Body of pancreas (tissue), 4 donors: ENCODE measurements around the gene EIF3B. TPM values are rescaled to one million over a fixed set of nuclear protein-coding genes. Genes with fewer than 3 reads are reported as not detected.
A peak's percentile ranks its signal among the peaks of the same experiment; 100 is the strongest.
"Not testable (repeated sequence)": the region's sequence is repeated elsewhere in the genome, so short reads cannot be mapped to it uniquely, and the experiment has no call there.

Experiments used
- ATAC-seq: fragments of 150-250 bp; one replicate; pipeline ENCODE4 v1.9.1; 2016
- DNase-seq, 4 donors: peaks; one replicate each; pipeline ENCODE4 v3.0.0-alpha.2; 2019
- H3K27ac ChIP-seq, 4 donors: fragments of 200-600 bp; sonication (generic); 1 replicate in 3 of 4; 2 replicates in 1 of 4; pipeline versions ENCODE4 v1.5.1 to v1.6.1; 2016 to 2019; ENCODE audit warnings: mild to moderate bottlenecking in 1 of 4, mixed read lengths in 1 of 4, moderate library complexity in 1 of 4
- H3K27me3 ChIP-seq, 2 donors: fragments of 200-600 bp; sonication (generic); one replicate each; pipeline ENCODE4 v1.6.0; 2016; ENCODE audit warnings: mild to moderate bottlenecking in 1 of 2
- H3K36me3 ChIP-seq, 2 donors: fragments of 200-600 bp; sonication (generic); replicated peaks in 1 of 2; 2 replicates each; pipeline ENCODE4 v1.5.1; 2016; ENCODE audit warnings: low read depth in 2 of 2; ENCODE audit not compliant: insufficient read depth in 1 of 2
- H3K4me1 ChIP-seq: fragments of 200-600 bp; sonication (generic); one replicate; pipeline ENCODE4 v1.6.0; 2016
- H3K4me3 ChIP-seq, 2 donors: fragments of 200-600 bp; sonication (generic); 1 replicate in 1 of 2; 2 replicates in 1 of 2; pipeline ENCODE4 v1.5.1; 2016 to 2019
- H3K9me3 ChIP-seq, 3 donors: fragments of 200-600 bp; sonication (generic); 1 replicate in 2 of 3; 2 replicates in 1 of 3; pipeline ENCODE4 v1.5.1; 2016
- POLR2A ChIP-seq, 3 donors: fragments of 450-650 bp; IDR thresholded peaks; one replicate each; pipeline ENCODE4 v1.6.1; 2016; ENCODE audit warnings: antibody characterized with exemption in 3 of 3, mild to moderate bottlenecking in 2 of 3
- WGBS, 2 donors: methylation state at CpG; one replicate each; pipeline ENCODE4 v1.1.5; 2017; 5-methylcytosine and 5-hydroxymethylcytosine counted together
- intact Hi-C: fragments of 100-400 bp; cut with DNase I; formaldehyde crosslinking; loops from one replicate; pipeline ENCODE4 v1.15.1; 2023
- total RNA-seq, 2 donors: library from RNA; depleted of rRNA; stranded (reverse); fragments of >200 nt; gene quantifications; one replicate each; pipeline ENCODE4 v1.1.0, GENCODE V29; 2016
- TF ChIP-seq, protein P1 (sequence below), 7 experiments: fragments of 450-650 bp in 4 of 7; fragments of 200-600 bp in 3 of 7; sonication (generic) in 3 of 7; IDR thresholded peaks; one replicate each; pipeline ENCODE4 v1.5.1; 2016 to 2019; ENCODE audit warnings: antibody characterized with exemption in 7 of 7

The EIF3B gene
- total RNA-seq, 2 donors from 2014 or later: 87.2 to 232 TPM

DNA sequence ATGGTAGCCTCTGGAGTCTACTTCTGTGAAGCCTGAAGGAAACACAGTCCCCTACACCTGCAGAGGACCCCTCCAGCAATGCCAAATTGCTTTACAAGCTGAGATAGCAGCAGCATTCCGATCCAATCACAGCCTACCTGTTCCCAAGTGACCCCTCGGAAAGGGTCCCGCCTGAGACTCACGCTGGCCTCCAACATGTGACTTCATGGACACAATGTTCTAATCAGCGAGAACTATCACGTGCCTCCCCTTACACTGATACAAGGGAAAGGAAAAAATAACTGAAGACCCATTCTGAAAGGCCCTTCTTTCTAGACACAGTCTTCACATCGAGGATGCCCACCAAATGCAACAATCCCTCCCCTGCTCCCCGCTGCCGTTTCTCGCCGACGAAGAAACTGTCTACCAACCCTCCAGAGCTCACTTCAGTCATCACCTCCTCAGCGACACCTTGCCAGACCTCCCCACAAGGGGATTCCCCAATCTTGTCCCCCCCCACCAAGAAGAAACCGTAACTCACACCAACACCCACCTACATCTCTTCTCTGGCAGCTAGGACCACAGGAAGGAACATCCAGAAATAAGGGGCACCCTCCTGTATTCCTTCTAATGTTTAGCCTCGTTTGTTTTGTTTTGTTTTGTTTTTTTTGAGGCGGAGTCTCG lies 42.2 kb upstream of the EIF3B start:
- 90 to 92% methylated on average over 14 to 17 of the region's 17 CpGs for WGBS, 2 donors
- Histone ChIP-seq H3K4me3 (no peak overlapping the region), H3K27ac (no peak overlapping the region), H3K36me3 (no peaks in the 10 kb centered on the region), H3K27me3 (no peaks in the 10 kb centered on the region), H3K4me1 (peaks cover 6% of the 10 kb centered on the region), H3K9me3 (no peaks in the 10 kb centered on the region)
- no peak for ATAC-seq
- TF ChIP-seq, protein P1, sequence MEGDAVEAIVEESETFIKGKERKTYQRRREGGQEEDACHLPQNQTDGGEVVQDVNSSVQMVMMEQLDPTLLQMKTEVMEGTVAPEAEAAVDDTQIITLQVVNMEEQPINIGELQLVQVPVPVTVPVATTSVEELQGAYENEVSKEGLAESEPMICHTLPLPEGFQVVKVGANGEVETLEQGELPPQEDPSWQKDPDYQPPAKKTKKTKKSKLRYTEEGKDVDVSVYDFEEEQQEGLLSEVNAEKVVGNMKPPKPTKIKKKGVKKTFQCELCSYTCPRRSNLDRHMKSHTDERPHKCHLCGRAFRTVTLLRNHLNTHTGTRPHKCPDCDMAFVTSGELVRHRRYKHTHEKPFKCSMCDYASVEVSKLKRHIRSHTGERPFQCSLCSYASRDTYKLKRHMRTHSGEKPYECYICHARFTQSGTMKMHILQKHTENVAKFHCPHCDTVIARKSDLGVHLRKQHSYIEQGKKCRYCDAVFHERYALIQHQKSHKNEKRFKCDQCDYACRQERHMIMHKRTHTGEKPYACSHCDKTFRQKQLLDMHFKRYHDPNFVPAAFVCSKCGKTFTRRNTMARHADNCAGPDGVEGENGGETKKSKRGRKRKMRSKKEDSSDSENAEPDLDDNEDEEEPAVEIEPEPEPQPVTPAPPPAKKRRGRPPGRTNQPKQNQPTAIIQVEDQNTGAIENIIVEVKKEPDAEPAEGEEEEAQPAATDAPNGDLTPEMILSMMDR (IDR thresholded peaks at IDR 0.05): no peak
- no peak for TF ChIP-seq POLR2A (IDR thresholded peaks at IDR 0.05)
- intact Hi-C loops: no loop called here
- DNase-seq: no peak

DNA sequence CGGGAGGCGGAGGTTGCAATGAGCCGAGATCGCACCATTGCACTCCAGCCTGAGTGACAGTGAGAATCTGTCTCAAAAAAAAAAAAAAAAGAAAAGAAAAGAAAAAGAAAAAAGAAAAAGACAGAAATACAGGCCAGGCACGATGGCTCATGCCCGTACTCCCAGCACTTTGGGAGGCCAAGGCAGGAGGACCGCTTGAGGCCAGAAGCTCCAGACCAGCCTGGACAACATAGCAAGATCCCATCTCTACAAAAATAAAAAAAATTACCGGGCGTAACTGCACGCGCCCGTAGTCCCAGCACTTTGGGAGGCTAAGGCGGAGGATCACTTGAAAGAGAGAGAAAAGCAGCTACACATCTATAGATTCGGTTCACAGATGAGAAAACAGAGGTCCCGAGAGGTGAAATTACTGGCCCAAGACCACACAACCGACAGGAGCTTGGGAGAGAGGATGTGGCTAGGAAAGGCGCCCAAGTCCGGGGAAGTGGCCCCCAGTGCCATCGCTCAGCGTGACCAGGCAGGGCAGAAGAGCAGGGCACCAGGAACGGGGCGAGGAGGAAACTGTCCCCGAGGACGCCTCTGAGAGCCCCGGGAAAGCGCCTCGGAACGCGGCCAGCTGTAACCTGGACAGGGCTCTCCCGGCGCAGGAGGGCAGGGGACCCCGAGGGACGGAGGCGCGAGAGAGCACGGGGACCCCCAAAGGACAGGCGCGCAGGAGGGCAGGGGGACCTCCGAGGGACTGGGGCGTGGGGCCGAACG lies 41.0 kb upstream of the EIF3B start:
- TF ChIP-seq, protein P1 (IDR thresholded peaks at IDR 0.05): no peak
- no peak for TF ChIP-seq POLR2A (IDR thresholded peaks at IDR 0.05)
- Histone ChIP-seq H3K27me3 (no peaks in the 10 kb centered on the region), H3K4me3 (peak overlapping the region; percentile 53 to 89), H3K9me3 (no peaks in the 10 kb centered on the region), H3K36me3 (no peaks in the 10 kb centered on the region), H3K4me1 (peaks cover 6% of the 10 kb centered on the region), H3K27ac (peak overlapping the region; percentile 58 to 74 (median 68))
- intact Hi-C loops: no loop called here
- WGBS, 2 donors: 20 to 31% methylated on average over 22 to 42 of the region's 42 CpGs
- ATAC-seq (peak; percentile 43), DNase-seq (peak in 3 of 4 donors; percentile 16 to 41 (median 40))

DNA sequence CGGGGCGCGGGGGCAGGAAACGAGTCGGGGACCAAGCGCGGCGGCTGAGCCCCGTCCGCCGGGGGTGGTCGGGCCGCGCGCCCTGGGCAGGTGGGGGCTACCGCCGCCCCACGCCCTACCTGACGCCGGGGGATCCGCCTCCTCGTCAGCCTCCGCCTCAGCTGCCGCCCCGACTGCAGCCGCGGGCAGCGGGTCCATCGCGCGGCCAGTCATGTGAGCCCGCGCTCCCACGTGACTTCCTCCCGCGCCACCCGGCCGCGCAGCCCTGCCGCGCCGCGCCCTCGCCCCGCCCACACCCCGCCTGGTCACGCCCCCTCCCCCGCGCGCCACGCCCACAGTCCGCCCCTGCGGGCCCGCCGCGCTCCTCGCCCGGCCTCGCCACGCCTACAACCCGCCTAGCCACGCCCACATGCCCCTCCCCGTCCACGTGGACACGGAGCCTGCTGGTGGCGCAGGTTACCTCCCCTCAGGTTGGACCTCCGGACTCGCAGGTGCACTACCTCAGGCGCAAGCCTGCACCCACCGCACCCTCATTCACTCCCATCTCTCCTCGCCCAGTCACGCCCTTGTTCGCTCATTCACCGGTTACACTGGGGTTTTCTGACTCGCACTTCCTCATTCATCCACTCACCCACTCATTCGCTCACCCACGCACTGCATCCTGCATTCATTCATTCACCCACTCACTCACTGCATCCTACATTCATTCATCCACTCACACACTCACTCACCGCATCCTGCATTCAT lies 40.2 kb upstream of the EIF3B start, which contains the start of gene SNX8:
SNX8 (minus strand) TSS at position 233 of the 747 bp plus-strand sequence; CDS start at position 213, 20 bp downstream.
- DNase-seq (peak; percentile 92 to 96 (median 94)), ATAC-seq (peak; percentile 96)
- Histone ChIP-seq H3K4me3 (peak within 1 kb of the TSS; percentile 53 to 89), H3K9me3 (no peaks in the 10 kb centered on the region), H3K27ac (peak within 1 kb of the TSS; percentile 58 to 74 (median 68)), H3K36me3 (no peaks in the 10 kb centered on the region), H3K4me1 (peaks cover 6% of the 10 kb centered on the region), H3K27me3 (no peaks in the 10 kb centered on the region)
- TF ChIP-seq, protein P1 (IDR thresholded peaks at IDR 0.05): peak in 3 of 7 experiments; percentile 15 to 43 (median 30)
- TF ChIP-seq POLR2A (IDR thresholded peaks at IDR 0.05): peak in 2 of 3 donors; percentile 40 to 46
- intact Hi-C loops: no loop called here
- WGBS, 2 donors: 1 to 6% methylated on average over 12 to 65 of the region's 78 CpGs

GRCh38 chr7:2314956-2315530 lies 39.6 kb upstream of the EIF3B start:
- H3K9me3 ChIP-seq, H3K36me3 ChIP-seq, H3K4me3 ChIP-seq, H3K27me3 ChIP-seq, ATAC-seq, intact Hi-C loops, DNase-seq, H3K4me1 ChIP-seq: not testable (repeated sequence)
- peak overlapping the region in 2 of 4 donors; percentile 53 to 64 for H3K27ac ChIP-seq
- WGBS, 2 donors: 67 to 70% methylated on average over 3 of the region's 3 CpGs
